ELR (cell line): ENCODE data around the gene CACNA2D3.
"Not testable (repeated sequence)": the region's sequence is repeated elsewhere in the genome, so short reads cannot be mapped to it uniquely, and the experiment has no call there.

Experiments used
- DNase-seq: peaks from one replicate; pipeline ENCODE4 v3.0.0-alpha.2; 2015; ENCODE audit warnings: low read depth

CACNA2D3 gene

DNA sequence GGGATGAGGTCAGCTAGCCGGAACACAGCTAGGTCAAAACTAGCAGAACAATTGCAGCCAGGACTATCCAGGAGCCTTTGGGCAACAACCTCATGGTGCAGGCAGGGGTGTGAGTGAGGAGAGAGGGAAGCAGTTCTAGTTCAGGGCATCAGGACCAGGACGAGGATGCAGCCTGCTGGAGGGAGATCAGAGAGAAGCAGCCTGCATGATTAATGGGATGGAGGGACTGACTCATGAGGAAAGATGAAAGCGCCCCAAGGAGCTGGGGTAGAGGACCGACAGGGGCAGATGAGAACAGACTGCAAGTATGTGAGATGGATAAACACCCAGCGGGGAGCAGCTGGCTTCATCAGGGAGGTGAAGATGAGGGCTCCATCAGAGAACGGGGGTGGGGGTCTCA lies 843.4 kb downstream of the CACNA2D3 start:
- DNase-seq: peak; percentile 89

DNA sequence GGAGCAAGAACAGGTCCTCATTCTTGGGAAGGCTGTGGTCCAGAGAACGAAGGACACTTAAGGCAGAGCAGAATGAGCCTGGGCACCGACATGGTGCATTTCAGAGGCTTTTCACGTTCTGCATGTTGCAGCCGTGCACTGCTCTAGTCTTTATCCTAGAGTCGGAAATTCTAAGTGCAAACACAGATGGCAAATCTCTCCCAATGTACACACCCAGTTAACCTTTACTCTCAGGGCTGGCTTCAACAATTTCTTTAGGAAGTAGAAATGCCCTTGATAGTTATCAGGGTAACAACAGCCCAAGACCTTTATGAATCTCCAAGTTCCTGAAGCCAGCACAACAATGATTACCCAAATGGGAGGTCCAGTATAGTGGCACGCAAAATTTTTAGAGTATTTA lies 844.6 kb downstream of the CACNA2D3 start:
- DNase-seq: no peak

DNA sequence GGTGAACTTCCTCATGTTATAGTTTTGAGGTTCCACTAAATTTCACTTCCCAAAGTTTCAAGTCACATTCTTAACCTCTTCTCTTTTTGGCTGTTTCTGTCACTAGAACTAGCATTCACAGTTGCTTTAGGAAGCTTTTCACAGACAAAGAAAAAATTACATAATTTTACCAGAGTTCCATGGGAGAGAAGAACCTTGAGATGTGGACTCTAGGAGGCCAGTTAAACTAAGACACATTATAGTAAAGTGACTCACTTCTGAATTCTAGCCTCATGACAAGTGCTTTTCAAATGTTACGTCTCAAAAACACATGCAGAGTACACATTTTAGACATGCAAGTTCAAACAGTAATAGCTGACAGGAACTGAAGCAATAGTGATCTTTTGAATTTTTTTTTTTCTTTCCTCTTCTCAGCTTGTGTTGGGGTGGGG lies 845.4 kb downstream of the CACNA2D3 start:
- peak; percentile 68 for DNase-seq

DNA sequence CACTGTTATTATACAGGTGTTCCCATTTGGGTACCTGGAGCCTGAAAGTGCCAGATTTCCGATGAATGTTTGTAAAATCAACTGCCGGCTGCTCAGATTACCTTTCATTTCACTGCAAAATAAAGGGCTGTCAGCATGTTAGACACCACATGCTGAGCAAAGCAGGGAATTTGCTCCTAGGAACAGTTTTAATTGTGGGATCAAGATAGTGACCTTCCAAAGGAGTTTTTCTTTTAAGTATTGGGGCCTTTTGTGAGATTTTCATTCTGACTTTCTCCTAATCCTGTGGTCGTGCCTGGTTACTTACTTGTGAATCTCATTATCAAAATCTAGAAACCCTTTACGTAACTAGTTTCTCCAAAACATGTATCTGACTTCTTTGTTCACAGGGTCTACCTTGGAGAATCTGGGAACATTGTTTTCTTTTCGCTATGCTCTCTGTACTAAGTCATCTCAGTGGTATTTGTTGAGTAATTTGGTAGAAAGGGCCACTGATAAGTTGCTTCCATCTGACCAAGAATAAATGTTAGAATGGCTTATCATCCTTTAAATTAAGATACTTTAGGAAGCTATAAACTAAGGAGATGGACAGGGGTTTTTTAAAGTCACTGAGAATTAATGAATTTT lies 846.3 kb downstream of the CACNA2D3 start:
- peak; percentile 75 for DNase-seq

DNA sequence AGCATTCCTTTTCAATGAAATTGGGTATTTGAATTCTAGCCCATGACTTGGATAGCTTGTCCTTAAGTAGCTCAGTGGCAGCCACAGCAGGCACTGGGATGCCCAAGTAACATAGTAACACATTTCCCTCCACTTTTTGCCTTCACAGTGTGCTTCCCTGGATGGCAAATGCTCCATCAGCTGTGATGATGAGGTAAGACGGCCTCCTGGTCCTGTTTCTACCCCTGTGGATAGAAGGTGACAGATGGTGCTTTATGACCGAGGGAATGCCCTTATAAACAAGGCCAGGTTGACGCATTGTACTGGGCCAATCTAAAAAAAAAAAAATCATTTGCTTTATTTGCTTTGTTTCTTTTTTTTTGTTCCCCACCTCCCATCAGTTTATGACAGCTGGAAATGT lies 847.3 kb downstream of the CACNA2D3 start:
- DNase-seq: no peak

DNA sequence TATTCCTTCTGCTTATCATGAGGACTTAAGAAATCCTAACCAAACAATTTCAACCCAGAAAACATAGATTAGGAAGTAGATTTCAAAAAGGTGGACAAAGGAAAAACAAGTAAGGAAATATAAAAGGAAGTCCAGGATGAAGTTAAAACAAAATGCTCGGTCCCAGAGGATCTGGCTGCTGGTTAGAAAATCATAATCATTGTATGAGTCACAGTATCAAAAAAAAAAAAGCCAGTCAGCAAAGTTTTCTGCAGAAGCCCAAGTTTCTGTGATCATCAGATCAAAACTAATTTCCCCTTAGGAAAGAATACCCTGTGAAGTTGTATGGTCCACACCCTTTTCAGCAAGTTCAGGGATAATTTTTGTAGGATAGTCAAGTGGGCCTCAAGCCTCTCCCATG lies 848.5 kb downstream of the CACNA2D3 start:
- DNase-seq: peak; percentile 40

DNA sequence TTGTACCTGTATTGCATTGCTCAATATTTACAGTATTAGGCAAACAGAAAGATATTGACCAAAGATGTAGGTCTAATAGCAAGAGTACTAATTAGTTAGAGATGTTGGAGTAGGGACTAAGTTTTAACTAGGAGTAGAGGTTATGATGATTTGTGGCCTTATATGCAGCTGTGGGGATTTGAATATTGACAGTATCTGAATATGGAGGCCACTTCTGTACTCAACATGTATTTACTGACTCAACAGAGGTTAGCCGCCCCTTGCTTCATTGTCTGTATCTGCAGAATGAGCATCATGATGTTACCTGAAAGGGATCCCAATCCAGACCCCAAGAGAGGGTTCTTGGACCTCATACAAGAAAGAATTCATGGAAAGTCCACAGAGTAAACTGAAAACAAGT lies 855.1 kb downstream of the CACNA2D3 start:
- DNase-seq: no peak

DNA sequence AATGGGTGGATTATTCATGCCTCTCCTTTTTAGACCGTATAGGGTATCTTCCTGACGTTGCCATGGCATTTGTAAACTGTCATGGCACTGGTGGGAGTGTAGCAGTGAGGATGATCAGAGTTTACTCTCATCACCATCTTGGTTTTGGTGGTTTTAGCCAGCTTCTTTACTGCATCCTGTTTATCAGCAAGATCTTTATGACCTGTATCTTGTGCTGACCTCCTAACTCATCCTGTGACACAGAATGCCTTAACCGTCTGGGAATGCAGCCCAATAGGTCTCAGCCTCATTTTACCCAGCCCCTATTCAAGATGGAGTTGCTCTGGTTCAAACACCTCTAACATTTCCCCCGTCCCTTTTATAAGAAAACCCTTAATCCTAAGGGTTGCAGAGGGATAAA lies 855.6 kb downstream of the CACNA2D3 start:
- not testable (repeated sequence) for DNase-seq

DNA sequence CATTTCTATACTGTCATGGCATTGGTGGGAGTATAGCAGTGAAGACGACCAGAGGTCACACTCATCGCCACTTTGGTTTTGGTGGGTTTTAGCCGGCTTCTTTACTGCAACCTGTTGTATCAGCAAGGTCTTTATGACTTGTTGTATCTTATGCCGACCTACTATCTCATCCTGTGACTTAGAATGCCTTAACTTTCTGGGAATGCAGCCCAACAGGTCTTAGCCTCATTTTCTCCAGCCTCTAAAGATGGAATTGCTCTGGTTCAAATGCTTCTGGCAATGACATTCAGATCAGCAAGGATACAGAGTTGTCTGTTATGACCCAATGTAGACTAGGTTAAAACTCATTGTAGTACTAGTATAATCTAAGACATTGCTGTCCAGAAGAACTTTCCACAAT lies 860.5 kb downstream of the CACNA2D3 start:
- DNase-seq: no peak

DNA sequence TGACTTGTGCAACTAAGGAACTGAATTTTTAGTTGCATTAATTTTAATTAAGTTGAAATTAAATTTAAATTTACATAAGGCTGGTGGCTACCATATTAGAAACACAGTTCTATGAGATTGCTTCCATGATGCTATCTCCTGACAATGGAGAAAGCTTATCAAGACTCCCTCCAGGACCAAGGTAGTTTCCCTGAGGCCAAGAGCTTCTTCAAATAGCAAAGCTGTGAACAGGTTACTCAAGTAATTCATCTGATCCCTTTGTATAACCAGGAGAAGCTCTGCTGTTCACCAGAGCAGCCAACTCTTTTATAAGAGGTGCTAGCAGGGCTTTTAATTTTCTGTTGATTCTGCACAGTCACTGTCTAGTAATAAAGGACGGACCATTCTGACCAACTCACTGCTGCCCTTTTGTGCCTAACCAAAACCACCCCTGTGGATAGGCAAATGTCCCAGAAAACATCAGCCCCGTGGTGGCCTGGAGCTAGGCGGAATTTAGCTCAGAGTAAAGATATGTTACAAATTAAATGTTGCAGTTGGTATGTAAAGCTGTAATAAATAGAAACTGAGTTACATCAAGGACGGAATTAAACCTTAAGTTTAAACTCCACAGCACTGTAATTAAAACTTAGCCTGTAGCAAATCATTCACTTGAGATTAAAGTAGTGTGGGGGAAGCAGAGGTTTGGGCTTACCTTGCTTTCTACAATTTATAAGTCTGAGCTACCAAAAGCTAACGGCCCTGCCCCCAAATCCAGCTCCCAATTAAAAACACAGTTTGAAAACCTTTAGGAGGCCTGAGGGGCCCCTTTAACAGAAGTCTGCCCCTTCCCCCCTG lies 861.1 kb downstream of the CACNA2D3 start:
- no peak for DNase-seq

DNA sequence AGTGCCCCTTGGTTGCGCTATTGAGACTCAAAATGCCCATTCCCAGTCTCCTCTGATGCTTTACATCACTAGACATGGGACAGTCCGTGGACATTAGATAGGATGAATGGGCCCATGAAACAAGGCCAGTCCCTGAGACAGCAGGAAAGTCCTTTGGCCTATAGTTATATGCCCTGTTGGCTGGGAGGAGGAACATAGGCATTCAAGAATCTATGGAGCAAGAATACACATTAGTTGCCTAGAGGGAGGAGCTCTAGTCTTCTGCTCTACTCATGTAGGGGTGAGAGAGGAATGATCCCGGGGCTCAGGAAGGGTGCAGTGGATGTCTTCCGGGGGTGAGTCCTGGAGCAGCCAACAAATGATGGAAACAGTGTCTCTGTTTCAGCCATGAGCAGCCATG lies 863.5 kb downstream of the CACNA2D3 start:
- DNase-seq: no peak

DNA sequence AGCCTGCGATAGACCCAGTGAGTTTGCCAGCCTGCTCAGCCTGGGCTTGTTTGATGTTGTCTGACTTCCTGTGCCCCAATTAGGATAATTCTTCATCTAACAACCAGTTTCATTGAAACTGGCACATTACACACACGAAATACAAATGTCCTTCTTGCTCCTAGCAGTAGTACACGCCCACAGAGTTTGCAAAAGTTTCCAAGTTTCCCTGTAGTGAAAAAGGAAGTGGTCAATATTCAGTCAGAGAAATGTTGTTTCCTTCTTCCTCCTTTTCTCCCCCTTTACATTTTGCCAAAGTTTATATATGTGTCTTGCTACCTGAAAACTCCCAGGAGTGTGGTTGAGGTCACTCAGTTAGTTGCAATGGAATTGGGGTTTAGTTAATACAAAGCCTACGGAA lies 863.9 kb downstream of the CACNA2D3 start:
- DNase-seq: no peak

DNA sequence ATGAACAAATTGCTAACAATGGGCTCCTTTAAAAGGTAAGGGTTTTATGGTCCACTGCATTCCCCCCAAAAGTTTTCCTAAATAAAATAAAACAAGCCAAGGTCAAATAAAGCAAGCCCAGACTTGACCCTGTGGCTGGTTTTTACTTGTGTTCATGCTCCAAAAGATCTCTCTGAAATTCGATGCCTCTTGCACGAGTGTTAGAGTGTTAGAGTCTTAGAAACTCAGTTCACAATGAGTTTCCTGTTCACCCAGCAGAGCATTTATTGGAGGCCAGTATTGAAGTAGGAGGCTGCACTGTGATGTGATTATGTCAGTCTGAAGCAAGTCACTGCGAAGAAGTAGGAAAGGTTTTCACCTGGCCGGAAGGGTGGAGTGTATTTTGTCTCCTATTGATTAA lies 865.4 kb downstream of the CACNA2D3 start:
- no peak for DNase-seq

DNA sequence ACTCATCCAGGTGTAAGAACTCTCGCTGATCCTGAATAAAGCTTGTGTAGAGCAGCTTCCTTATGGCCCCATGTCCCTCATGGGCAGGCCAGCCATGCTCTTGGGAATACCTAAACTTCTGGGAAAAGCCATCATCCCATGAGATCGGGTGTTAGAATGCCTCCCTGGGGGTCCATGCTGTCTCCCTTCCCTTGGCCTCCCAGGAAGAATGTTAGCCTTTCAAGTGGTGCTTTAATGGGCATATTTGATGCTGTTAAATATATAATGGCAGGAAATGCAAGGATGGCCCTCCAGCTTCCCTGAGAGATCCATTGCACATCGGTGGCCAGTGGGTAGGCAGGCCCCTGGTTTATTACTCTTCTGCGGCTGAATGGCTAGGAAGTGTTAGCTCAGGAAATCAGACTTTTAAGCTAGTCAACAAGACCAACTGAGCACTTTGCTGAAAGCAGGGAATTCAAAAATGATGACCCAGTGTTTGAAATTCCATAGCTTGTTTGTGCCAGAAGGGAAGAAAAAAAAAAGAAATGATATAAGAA lies 866.0 kb downstream of the CACNA2D3 start:
- DNase-seq: no peak

DNA sequence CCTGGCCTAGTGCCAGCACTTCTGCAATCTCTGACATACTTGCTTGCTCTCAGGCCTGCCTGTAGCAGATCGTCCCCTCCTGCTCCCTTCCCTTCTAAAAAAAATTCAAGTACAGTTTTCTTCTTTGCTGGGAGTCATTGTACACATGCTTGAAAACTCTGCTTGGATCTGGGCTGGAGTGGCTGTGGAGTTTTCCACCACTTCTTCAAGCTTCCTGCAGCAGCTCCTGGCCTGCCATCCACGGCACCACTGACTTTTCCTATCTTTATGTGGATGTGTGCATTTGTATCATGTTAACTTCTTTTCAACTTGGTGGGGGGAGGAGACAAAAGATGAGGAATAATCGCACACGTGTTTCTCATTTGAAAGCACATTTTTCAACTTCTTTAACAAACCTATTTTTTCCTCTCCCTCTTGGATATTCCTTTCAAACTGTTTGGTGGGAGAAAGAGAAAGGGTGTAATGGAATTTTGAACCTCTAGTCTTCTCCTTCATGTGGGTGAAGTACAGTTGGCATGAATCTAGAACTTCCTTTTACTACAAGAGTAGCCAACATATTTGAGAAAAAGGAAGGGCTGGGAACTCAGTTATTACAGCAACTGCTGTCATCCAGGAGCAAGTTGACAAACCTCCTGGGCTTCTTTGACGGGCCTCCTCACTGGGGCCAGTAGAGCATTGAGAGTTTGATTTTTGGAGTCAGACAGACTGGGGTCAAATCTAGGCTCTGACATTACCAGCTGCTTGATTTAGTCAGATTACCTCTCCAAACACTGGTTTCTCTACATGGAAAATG lies 866.7 kb downstream of the CACNA2D3 start:
- DNase-seq: peak; percentile 37

DNA sequence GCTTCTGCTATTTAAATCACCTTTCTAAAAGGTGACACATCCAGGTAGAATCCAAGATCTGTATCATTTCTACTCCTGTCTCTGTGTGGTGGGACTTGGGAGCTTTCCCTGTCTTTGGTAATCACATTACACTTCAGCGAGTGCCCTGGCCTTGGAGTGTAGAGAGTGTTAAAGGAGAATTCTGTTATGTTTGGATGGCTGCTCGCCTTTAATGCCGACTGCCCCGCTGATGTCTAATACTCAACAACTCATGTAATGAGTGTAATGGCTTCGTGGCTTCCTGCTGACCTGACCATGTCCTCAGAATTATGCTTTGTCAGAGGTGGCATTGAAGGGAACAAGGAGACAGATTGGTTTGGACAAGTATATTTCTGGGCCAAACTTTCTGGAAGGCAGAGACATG lies 871.8 kb downstream of the CACNA2D3 start:
- DNase-seq: no peak

DNA sequence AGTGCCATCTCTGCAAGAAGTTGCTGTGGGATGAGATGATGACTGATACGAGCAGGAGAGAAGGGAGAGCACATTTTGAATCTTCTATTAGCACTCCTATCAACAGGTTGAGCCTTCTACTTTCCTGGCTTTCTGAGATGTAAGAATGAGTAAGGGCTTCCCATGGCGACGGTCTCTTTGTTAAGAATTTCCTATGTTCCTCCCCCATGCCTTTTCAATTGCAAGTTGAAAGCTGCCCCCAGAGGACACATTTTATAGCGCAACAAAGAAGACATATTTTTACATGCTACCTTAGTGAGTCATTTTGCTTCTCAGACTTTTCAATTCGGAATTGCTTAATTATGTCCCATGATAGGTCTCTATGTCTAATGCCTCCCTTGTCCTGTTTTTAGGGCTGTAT lies 876.8 kb downstream of the CACNA2D3 start:
- DNase-seq: peak; percentile 84

DNA sequence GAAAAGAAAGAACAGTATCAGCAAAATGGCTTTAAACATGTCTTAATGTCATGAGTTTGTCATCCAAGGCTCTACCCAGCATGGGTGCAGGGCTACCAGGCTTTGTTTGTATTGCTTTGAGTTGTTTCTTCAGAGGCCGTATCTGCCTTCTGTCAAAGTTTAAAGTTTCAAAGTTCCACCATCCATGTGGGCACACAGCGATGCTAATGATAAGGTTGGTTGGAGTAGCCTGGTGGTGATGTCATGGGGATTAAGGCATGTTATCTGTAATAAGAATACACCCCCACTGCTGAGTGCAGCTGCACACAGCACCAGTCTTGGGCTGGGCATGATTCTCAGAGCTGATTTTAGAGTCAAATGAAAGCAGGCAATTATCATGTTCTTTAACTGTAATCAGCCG lies 877.5 kb downstream of the CACNA2D3 start:
- no peak for DNase-seq

DNA sequence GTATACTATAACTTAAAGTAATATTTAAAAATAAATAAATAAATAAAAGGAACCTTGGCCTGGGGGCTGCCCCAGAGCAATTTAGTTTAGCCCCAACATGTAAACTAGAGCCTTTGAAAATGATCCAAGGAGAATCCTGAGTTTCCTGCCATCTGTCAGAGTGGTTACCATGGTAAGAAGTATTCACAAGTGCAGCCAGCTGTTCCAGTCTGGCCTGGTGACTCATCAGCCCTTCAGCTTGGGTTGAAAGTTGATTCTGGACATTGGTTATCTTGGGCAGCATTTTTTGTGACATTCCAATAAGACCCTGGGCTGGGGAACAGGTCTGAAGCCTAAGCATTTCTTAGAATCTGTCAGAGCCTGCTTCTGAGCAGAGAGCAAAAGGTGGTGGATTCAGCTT lies 878.2 kb downstream of the CACNA2D3 start:
- peak; percentile 81 for DNase-seq

DNA sequence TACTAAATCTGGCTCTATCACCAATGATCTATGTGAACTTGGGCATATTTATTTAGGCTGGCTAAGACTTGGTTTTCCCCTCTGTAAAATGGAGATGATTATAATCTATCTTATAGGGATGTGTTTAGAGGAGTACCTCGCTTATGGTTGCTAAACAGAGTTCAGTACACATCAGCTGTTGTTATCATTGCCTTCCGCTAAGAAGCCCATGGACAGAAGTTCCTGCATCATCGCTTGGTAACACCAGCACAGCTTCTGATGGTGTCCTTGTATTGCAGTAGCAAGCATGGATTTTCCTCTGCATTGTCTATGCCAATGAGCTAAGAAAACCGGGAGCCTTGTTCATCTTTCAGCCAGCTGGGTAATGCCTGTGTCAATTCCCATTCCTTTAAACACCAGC lies 878.6 kb downstream of the CACNA2D3 start:
- no peak for DNase-seq

DNA sequence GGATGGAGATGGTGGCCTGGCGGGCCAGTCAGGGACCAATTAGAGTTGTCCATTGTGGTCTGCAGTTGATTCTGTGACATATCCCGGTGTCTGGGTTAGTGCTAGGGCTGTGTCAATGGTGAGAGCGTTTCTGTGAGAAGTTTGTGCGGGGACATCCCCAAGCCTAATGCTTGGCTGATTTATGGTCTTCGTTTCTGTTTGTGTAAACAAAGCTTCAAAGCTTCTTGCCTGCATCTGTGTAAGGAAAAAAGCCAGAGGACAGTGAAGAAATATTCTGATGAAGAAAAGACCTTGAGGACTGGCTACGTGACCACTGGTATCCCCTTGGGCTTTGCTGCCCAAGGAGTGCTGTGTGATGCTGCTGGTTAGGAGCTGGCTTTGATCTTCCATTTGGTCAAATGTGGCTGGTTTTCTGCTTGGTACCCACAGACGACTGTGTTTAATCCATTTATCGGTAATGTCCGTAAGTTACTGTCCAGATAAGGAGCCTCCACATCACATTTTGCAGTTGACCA lies 880.1 kb downstream of the CACNA2D3 start:
- no peak for DNase-seq

DNA sequence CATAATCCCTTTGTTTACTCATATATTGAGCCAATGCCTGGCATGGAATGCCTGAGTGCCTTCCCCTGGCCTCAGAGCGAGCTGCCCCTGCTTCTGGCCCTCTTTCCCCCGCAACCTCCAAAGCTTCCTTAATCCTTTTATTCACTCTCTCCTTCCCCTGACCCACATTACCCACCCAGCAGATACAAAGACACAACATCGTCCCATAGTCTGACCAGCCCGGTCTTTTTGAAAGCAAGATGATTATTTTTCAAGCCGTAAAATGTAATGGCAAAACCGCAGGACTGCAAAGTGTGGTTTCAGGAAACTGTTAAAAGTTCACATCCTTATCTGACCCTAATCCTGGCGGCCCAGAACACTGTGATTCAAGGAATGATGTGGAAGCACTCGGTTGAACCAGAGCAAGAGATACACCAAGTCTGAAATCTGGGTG lies 883.9 kb downstream of the CACNA2D3 start:
- DNase-seq: no peak
